Psoas muscle (tissue), 8 donors: ENCODE data around the gene S1PR3. TPM values are rescaled to one million over a fixed set of nuclear protein-coding genes. Genes with fewer than 3 reads are reported as not detected.
A peak's percentile ranks its signal among the peaks of the same experiment; 100 is the strongest.

Experiments
- ATAC-seq, 4 donors: fragments of 200-7000 bp; cut with Tn5 transposase; one replicate each; pipeline ENCODE4 v1.9.1; 2020; ENCODE audit warnings: moderate library complexity in 3 of 4, mild to moderate bottlenecking in 2 of 4
- DNase-seq, 2 donors: peaks; one replicate each; pipeline ENCODE4 v3.0.0-alpha.2; 2020
- H3K27ac ChIP-seq: fragments of 200-600 bp; one replicate; pipeline ENCODE4 v1.8.0; 2022
- H3K27me3 ChIP-seq, 3 donors: fragments of 200-600 bp in 1 of 3; one replicate each; pipeline versions ENCODE4 v1.6.1 to v1.8.0; 2013 to 2022; ENCODE audit warnings: low read length in 2 of 3, mild to moderate bottlenecking in 2 of 3, moderate library complexity in 1 of 3; ENCODE audit not compliant: insufficient read depth in 3 of 3
- H3K36me3 ChIP-seq, 2 donors: fragments of 200-600 bp in 1 of 2; one replicate each; pipeline versions ENCODE4 v1.6.1 to v1.8.0; 2013 to 2022; ENCODE audit warnings: low read depth in 1 of 2, mild to moderate bottlenecking in 1 of 2, moderate library complexity in 1 of 2; ENCODE audit not compliant: insufficient read depth in 1 of 2
- H3K4me1 ChIP-seq: fragments of 200-600 bp; one replicate; pipeline ENCODE4 v1.8.0; 2022
- H3K4me3 ChIP-seq: fragments of 200-600 bp; one replicate; pipeline ENCODE4 v1.8.0; 2022; ENCODE audit warnings: mild to moderate bottlenecking
- H3K9me3 ChIP-seq: fragments of 200-600 bp; one replicate; pipeline ENCODE4 v1.8.0; 2022
- CTCF ChIP-seq: fragments of 200-600 bp; IDR thresholded peaks from one replicate; pipeline ENCODE4 v1.8.0; 2022; ENCODE audit warnings: antibody characterized with exemption
- WGBS, 3 donors: extraction: QIAGEN DNeasy Blood & Tissue Kit; methylation state at CpG; one replicate each; pipeline versions ENCODE4 v1.1.6 to v1.1.7; 2013; 5-methylcytosine and 5-hydroxymethylcytosine counted together
- intact Hi-C, 2 donors: fragments of 100-400 bp; cut with DNase I; formaldehyde crosslinking; loops; one replicate each; pipeline versions ENCODE4 v1.11.0 to v1.14.2; 2022
- polyA plus RNA-seq, 3 donors: library from polyadenylated mRNA; stranded (reverse); fragments of 200-250 nt; gene quantifications; one replicate each; pipeline ENCODE4 v1.2.3, GENCODE V29; 2013
- total RNA-seq, 4 donors: library from RNA; stranded (reverse); fragmentation: NEBNext Ultra II Directional in 2 of 4; extraction: Animal tissue kit (Norgen Biotek cat#: 25700) in 2 of 4; gene quantifications; one replicate each; pipeline versions ENCODE4 v1.2.1 to v1.2.4, GENCODE V29; 2021 to 2023
- donor health status: healthy with polysubstance abuse.
- donor health status: DM: no; HTN: no; CAD: no; lungs with moderate emphysema.
- donor health status: Bipolar disorder and iron deficiency.
- donor health status: healthy.
- donor health status: DM: yes; HTN: yes; CAD: no.
- donor health status: DM: no; HTN: no; CAD: no.
- donor health status: DM: no; HTN: no; CAD: no.
- donor health status: DM: yes; HTN: yes; CAD: no.

S1PR3 gene
- total and polyA plus RNA-seq, 7 donors: 2.3 to 5.2 (median 4.7) TPM

- Histone ChIP-seq H3K27ac (peak overlapping the region; percentile 6), H3K4me3 (no peak overlapping the region), H3K4me1 (no peaks in the 10 kb centered on the region), H3K27me3 (no peaks in the 10 kb centered on the region), H3K9me3 (no peaks in the 10 kb centered on the region), H3K36me3 (no peaks in the 10 kb centered on the region)
- DNase-seq: no peak
- intact Hi-C loops: no loop called here
- no peak for TF ChIP-seq CTCF
- 66 to 80% (median 66%) methylated on average over 15 of the region's 15 CpGs for WGBS, 3 donors
- ATAC-seq: no peak
These were observed 30.9 kb downstream of the S1PR3 start for GRCh38 chr9:89022001-89022759.

GRCh38 chr9:89022902-89023301 is 31.6 kb downstream of the S1PR3 start:
- Histone ChIP-seq H3K9me3 (no peaks in the 10 kb centered on the region), H3K4me1 (no peaks in the 10 kb centered on the region), H3K27ac (no peak overlapping the region), H3K4me3 (no peak overlapping the region), H3K36me3 (no peaks in the 10 kb centered on the region), H3K27me3 (no peaks in the 10 kb centered on the region)
- ATAC-seq: no peak
- DNase-seq: no peak
- no peak for TF ChIP-seq CTCF
- 56 to 83% (median 60%) methylated on average over 2 of the region's 2 CpGs for WGBS, 3 donors
- intact Hi-C loops: no loop called here

GRCh38 chr9:89023740-89024139 is 32.5 kb downstream of the S1PR3 start:
- Histone ChIP-seq H3K4me3 (no peak overlapping the region), H3K36me3 (no peaks in the 10 kb centered on the region), H3K4me1 (no peaks in the 10 kb centered on the region), H3K27me3 (no peaks in the 10 kb centered on the region), H3K27ac (no peak overlapping the region), H3K9me3 (no peaks in the 10 kb centered on the region)
- no peak for DNase-seq
- intact Hi-C loops: no loop called here
- ATAC-seq: no peak
- WGBS, 3 donors: 66 to 84% (median 76%) methylated on average over 3 of the region's 3 CpGs
- TF ChIP-seq CTCF: no peak

GRCh38 chr9:89024727-89025126 is 33.5 kb downstream of the S1PR3 start:
- Histone ChIP-seq H3K27ac (no peak overlapping the region), H3K9me3 (peaks cover 8% of the 10 kb centered on the region), H3K4me1 (no peaks in the 10 kb centered on the region), H3K27me3 (no peaks in the 10 kb centered on the region), H3K4me3 (no peak overlapping the region), H3K36me3 (no peaks in the 10 kb centered on the region)
- TF ChIP-seq CTCF: no peak
- no peak for ATAC-seq
- intact Hi-C loops: no loop called here
- WGBS, 3 donors: 95 to 97% (median 96%) methylated on average over 4 of the region's 4 CpGs
- DNase-seq: no peak

- H3K4me1 ChIP-seq: no peaks in the 10 kb centered on the region
- no peaks in the 10 kb centered on the region for H3K36me3 ChIP-seq
- DNase-seq: no peak
- TF ChIP-seq CTCF: no peak
- intact Hi-C loops: no loop called here
- no peak for ATAC-seq
- H3K4me3 ChIP-seq: no peak overlapping the region
- H3K9me3 ChIP-seq: peaks cover 16% of the 10 kb centered on the region
- no peaks in the 10 kb centered on the region for H3K27me3 ChIP-seq
- no peak overlapping the region for H3K27ac ChIP-seq
These were observed 34.3 kb downstream of the S1PR3 start for GRCh38 chr9:89025553-89025952.
